Prostate gland (tissue), 2 donors: ENCODE results near the gene IL17RE.

Experiments used
- CTCF ChIP-seq, 4 experiments: fragments of 200-600 bp in 2 of 4; fragments of 450-650 bp in 2 of 4; sonication (generic) in 2 of 4; IDR thresholded peaks; 1 replicate in 3 of 4; 2 replicates in 1 of 4; pipeline ENCODE4 v1.5.1; 2016 to 2019; ENCODE audit warnings: antibody characterized with exemption in 4 of 4, mild to moderate bottlenecking in 2 of 4, moderate library complexity in 2 of 4
- POLR2A ChIP-seq: fragments of 450-650 bp; IDR thresholded peaks from one replicate; pipeline ENCODE4 v1.6.1; 2016; ENCODE audit warnings: antibody characterized with exemption, mild to moderate bottlenecking
- POLR2AphosphoS5 ChIP-seq: sonication (generic); formaldehyde crosslinking; IDR thresholded peaks from one replicate; pipeline ENCODE4 v1.6.1; 2017; ENCODE audit warnings: antibody characterized with exemption

- TF ChIP-seq POLR2A, result no peak
- no peak for TF ChIP-seq CTCF (IDR thresholded peaks at IDR 0.05)
- no peak for TF ChIP-seq POLR2AphosphoS5
Measured at GRCh38 chr3:9887480-9887879, 15.2 kb upstream of the IL17RE start.
